ENCODE data around the gene EID3.

DNA sequence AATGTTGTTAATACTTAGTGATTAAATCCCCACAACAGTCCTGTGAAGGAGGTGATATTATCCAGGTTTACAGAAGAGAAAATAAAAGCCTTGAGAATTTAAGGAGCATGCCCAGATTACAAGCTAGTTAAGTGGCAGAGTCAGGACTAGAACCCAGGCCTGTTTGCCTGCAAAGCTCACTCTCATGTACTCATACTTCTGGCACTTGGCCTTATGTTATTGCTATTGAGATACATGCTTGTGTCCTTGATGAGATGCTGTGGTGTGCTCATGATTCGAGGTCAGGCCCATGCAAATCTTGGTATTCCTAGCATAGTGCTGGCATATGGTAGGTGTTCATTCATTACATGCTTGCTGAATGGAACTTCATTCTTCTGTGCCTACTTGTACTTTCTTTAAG, 7.6 kb upstream of the EID3 start:
- TF ChIP-seq EZH2 (IDR thresholded peaks at IDR 0.05; ENCODE audit: borderline replicate concordance, insufficient read depth, low read length, poor library complexity, severe bottlenecking) (no peak), POLR2AphosphoS5 (IDR thresholded peaks at IDR 0.05) (no peak), RAD21 (conservative IDR thresholded peaks at IDR 0.05) (no peak)
- TF ChIP-seq, protein P1, sequence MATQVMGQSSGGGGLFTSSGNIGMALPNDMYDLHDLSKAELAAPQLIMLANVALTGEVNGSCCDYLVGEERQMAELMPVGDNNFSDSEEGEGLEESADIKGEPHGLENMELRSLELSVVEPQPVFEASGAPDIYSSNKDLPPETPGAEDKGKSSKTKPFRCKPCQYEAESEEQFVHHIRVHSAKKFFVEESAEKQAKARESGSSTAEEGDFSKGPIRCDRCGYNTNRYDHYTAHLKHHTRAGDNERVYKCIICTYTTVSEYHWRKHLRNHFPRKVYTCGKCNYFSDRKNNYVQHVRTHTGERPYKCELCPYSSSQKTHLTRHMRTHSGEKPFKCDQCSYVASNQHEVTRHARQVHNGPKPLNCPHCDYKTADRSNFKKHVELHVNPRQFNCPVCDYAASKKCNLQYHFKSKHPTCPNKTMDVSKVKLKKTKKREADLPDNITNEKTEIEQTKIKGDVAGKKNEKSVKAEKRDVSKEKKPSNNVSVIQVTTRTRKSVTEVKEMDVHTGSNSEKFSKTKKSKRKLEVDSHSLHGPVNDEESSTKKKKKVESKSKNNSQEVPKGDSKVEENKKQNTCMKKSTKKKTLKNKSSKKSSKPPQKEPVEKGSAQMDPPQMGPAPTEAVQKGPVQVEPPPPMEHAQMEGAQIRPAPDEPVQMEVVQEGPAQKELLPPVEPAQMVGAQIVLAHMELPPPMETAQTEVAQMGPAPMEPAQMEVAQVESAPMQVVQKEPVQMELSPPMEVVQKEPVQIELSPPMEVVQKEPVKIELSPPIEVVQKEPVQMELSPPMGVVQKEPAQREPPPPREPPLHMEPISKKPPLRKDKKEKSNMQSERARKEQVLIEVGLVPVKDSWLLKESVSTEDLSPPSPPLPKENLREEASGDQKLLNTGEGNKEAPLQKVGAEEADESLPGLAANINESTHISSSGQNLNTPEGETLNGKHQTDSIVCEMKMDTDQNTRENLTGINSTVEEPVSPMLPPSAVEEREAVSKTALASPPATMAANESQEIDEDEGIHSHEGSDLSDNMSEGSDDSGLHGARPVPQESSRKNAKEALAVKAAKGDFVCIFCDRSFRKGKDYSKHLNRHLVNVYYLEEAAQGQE (IDR thresholded peaks at IDR 0.05; ENCODE audit: borderline replicate concordance), result no peak
- TF ChIP-seq, protein P2, sequence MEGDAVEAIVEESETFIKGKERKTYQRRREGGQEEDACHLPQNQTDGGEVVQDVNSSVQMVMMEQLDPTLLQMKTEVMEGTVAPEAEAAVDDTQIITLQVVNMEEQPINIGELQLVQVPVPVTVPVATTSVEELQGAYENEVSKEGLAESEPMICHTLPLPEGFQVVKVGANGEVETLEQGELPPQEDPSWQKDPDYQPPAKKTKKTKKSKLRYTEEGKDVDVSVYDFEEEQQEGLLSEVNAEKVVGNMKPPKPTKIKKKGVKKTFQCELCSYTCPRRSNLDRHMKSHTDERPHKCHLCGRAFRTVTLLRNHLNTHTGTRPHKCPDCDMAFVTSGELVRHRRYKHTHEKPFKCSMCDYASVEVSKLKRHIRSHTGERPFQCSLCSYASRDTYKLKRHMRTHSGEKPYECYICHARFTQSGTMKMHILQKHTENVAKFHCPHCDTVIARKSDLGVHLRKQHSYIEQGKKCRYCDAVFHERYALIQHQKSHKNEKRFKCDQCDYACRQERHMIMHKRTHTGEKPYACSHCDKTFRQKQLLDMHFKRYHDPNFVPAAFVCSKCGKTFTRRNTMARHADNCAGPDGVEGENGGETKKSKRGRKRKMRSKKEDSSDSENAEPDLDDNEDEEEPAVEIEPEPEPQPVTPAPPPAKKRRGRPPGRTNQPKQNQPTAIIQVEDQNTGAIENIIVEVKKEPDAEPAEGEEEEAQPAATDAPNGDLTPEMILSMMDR (IDR thresholded peaks at IDR 0.05; ENCODE audit: poor library complexity, severe bottlenecking), result no peak

All from neural cell (in vitro differentiated cells).